Aortic smooth muscle cell (primary cell): ENCODE data around the gene HCRTR1. TPM values are rescaled to one million over a fixed set of nuclear protein-coding genes. Genes with fewer than 3 reads are reported as not detected.

Experiments used
- total RNA-seq: library from RNA; depleted of rRNA; stranded (reverse); fragments of >200 nt; gene quantifications from 2 replicates; pipeline ENCODE4 v1.2.3, GENCODE V29; 2014

The HCRTR1 gene
- total RNA-seq, result 0.26 TPM in 1 of 2 replicates, not detected in the other

GRCh38 chr1:31617218-31617915 is at the start of gene HCRTR1:
Gene HCRTR1 (plus strand): TSS chr1:31617689. CDS start chr1:31619193, 1,504 bp downstream.

GRCh38 chr1:31576201-31576669 is 41.3 kb upstream of the HCRTR1 start, which contains the start of gene TINAGL1:
Gene TINAGL1 (plus strand): TSS chr1:31576515. CDS start chr1:31577149, 634 bp downstream.

GRCh38 chr1:31644560-31645273 is 27.2 kb downstream of the HCRTR1 start, which contains the start of gene PEF1:
Gene PEF1 (minus strand): TSS chr1:31644876. CDS start chr1:31644864, 12 bp downstream.

Other genes with a start within 250 kb of the HCRTR1 start
- gene FABP3, start 244.6 kb upstream of the HCRTR1 start, total RNA-seq, result 57.1 and 132 TPM in 2 replicates
- gene SERINC2, start 204.5 kb upstream of the HCRTR1 start, total RNA-seq, result 1.7 and 2.1 TPM in 2 replicates
- 212 and 291 TPM in 2 replicates for gene TINAGL1, start 41.2 kb upstream of the HCRTR1 start, total RNA-seq
- gene PEF1, start 27.2 kb downstream of the HCRTR1 start, total RNA-seq, result 59.8 and 64.8 TPM in 2 replicates
- 48.1 and 59.5 TPM in 2 replicates for gene COL16A1, start 86.3 kb downstream of the HCRTR1 start, total RNA-seq
- gene ADGRB2, start 146.7 kb downstream of the HCRTR1 start, total RNA-seq, result 4.0 and 4.9 TPM in 2 replicates
- gene SPOCD1, start 198.3 kb downstream of the HCRTR1 start, total RNA-seq, result 35.8 and 43.3 TPM in 2 replicates